ENCODE data around the gene GRIK4.

The GRIK4 gene

GRCh38 chr11:120738516-120739046 is 227.0 kb downstream of the GRIK4 start:
- Histone ChIP-seq H3K36me3 (ENCODE audit: low read depth) (no peaks in the 10 kb centered on the region), H3K4me1 (ENCODE audit: insufficient read depth, poor library complexity, severe bottlenecking) (no peaks in the 10 kb centered on the region), H3K27me3 (ENCODE audit: insufficient read depth, poor library complexity, severe bottlenecking) (no peaks in the 10 kb centered on the region), H3K9me3 (ENCODE audit: severe bottlenecking) (no peaks in the 10 kb centered on the region), H3K27ac (ENCODE audit: poor library complexity, severe bottlenecking) (no peak overlapping the region), H3K4me3 (ENCODE audit: severe bottlenecking) (no peak overlapping the region)
- TF ChIP-seq CTCF (IDR thresholded peaks at IDR 0.05; ENCODE audit: poor library complexity, severe bottlenecking): no peak
- DNase-seq (ENCODE audit: low spot score) (no peak), ATAC-seq (ENCODE audit: low read depth) (no peak)

- no peak for DNase-seq (ENCODE audit: low spot score)
- Histone ChIP-seq H3K36me3 (ENCODE audit: low read depth) (no peaks in the 10 kb centered on the region), H3K4me3 (ENCODE audit: severe bottlenecking) (no peak overlapping the region), H3K9me3 (ENCODE audit: severe bottlenecking) (no peaks in the 10 kb centered on the region), H3K4me1 (ENCODE audit: insufficient read depth, poor library complexity, severe bottlenecking) (no peaks in the 10 kb centered on the region), H3K27me3 (ENCODE audit: insufficient read depth, poor library complexity, severe bottlenecking) (no peaks in the 10 kb centered on the region), H3K27ac (ENCODE audit: poor library complexity, severe bottlenecking) (no peak overlapping the region)
- TF ChIP-seq CTCF (IDR thresholded peaks at IDR 0.05; ENCODE audit: poor library complexity, severe bottlenecking): no peak
- no peak for ATAC-seq (ENCODE audit: low read depth)
These were observed 228.2 kb downstream of the GRIK4 start for GRCh38 chr11:120739780-120740179.

GRCh38 chr11:120740380-120740779 is 228.8 kb downstream of the GRIK4 start:
- H3K36me3 ChIP-seq (ENCODE audit: low read depth): no peaks in the 10 kb centered on the region
- H3K4me1 ChIP-seq (ENCODE audit: insufficient read depth, poor library complexity, severe bottlenecking): no peaks in the 10 kb centered on the region
- no peak overlapping the region for H3K27ac ChIP-seq (ENCODE audit: poor library complexity, severe bottlenecking)
- no peak for TF ChIP-seq CTCF (IDR thresholded peaks at IDR 0.05; ENCODE audit: poor library complexity, severe bottlenecking)
- ATAC-seq (ENCODE audit: low read depth) (no peak), DNase-seq (ENCODE audit: low spot score) (no peak)
- no peaks in the 10 kb centered on the region for H3K27me3 ChIP-seq (ENCODE audit: insufficient read depth, poor library complexity, severe bottlenecking)
- no peak overlapping the region for H3K4me3 ChIP-seq (ENCODE audit: severe bottlenecking)
- no peaks in the 10 kb centered on the region for H3K9me3 ChIP-seq (ENCODE audit: severe bottlenecking)

- H3K27ac ChIP-seq (ENCODE audit: poor library complexity, severe bottlenecking): no peak overlapping the region
- H3K4me1 ChIP-seq (ENCODE audit: insufficient read depth, poor library complexity, severe bottlenecking): no peaks in the 10 kb centered on the region
- H3K4me3 ChIP-seq (ENCODE audit: severe bottlenecking): no peak overlapping the region
- no peaks in the 10 kb centered on the region for H3K27me3 ChIP-seq (ENCODE audit: insufficient read depth, poor library complexity, severe bottlenecking)
- ATAC-seq (ENCODE audit: low read depth) (no peak), DNase-seq (ENCODE audit: low spot score) (no peak)
- no peaks in the 10 kb centered on the region for H3K36me3 ChIP-seq (ENCODE audit: low read depth)
- no peaks in the 10 kb centered on the region for H3K9me3 ChIP-seq (ENCODE audit: severe bottlenecking)
- TF ChIP-seq CTCF (IDR thresholded peaks at IDR 0.05; ENCODE audit: poor library complexity, severe bottlenecking): no peak
These were observed 232.8 kb downstream of the GRIK4 start for GRCh38 chr11:120744016-120744994.

GRCh38 chr11:120746376-120746775 is 234.8 kb downstream of the GRIK4 start:
- H3K9me3 ChIP-seq (ENCODE audit: severe bottlenecking): no peaks in the 10 kb centered on the region
- H3K4me1 ChIP-seq (ENCODE audit: insufficient read depth, poor library complexity, severe bottlenecking): no peaks in the 10 kb centered on the region
- no peaks in the 10 kb centered on the region for H3K36me3 ChIP-seq (ENCODE audit: low read depth)
- DNase-seq (ENCODE audit: low spot score): no peak
- no peak overlapping the region for H3K4me3 ChIP-seq (ENCODE audit: severe bottlenecking)
- no peak for TF ChIP-seq CTCF (IDR thresholded peaks at IDR 0.05; ENCODE audit: poor library complexity, severe bottlenecking)
- ATAC-seq (ENCODE audit: low read depth): no peak
- H3K27me3 ChIP-seq (ENCODE audit: insufficient read depth, poor library complexity, severe bottlenecking): no peaks in the 10 kb centered on the region
- H3K27ac ChIP-seq (ENCODE audit: poor library complexity, severe bottlenecking): no peak overlapping the region

All from RWPE2 (cell line).